Right ventricle myocardium inferior (tissue), 1 donor: ENCODE measurements around the gene DPF1. TPM values are rescaled to one million over a fixed set of nuclear protein-coding genes. Genes with fewer than 3 reads are reported as not detected.
"Not testable (repeated sequence)": the region's sequence is repeated elsewhere in the genome, so short reads cannot be mapped to it uniquely, and the experiment has no call there.

Experiments used
- ATAC-seq: fragments of 200-7000 bp; cut with Tn5 transposase; one replicate; pipeline ENCODE4 v1.9.1; 2020; ENCODE audit warnings: mild to moderate bottlenecking, moderate library complexity
- DNase-seq: peaks from one replicate; pipeline ENCODE4 v3.0.0; 2021; ENCODE audit errors: missing footprints
- intact Hi-C: fragments of 100-400 bp; cut with DNase I; formaldehyde crosslinking; loops from one replicate; pipeline ENCODE4 v1.11.0; 2022
- long read RNA-seq: library from polyadenylated mRNA; unstranded; transcript quantifications from one replicate; pipeline ENCODE4 v2.0.0, GENCODE V29; 2021
- total RNA-seq: library from RNA; stranded (reverse); fragmentation: NEBNext Ultra II Directional; extraction: Animal tissue kit (Norgen Biotek cat#: 25700); gene quantifications from one replicate; pipeline ENCODE4 v1.2.1, GENCODE V29; 2021
- donor health status: DM: no; HTN: yes; CAD: no; lungs with severe emphysema.

Gene DPF1
- total RNA-seq = 0.11 TPM
- long read RNA-seq = 0 reads

DNA sequence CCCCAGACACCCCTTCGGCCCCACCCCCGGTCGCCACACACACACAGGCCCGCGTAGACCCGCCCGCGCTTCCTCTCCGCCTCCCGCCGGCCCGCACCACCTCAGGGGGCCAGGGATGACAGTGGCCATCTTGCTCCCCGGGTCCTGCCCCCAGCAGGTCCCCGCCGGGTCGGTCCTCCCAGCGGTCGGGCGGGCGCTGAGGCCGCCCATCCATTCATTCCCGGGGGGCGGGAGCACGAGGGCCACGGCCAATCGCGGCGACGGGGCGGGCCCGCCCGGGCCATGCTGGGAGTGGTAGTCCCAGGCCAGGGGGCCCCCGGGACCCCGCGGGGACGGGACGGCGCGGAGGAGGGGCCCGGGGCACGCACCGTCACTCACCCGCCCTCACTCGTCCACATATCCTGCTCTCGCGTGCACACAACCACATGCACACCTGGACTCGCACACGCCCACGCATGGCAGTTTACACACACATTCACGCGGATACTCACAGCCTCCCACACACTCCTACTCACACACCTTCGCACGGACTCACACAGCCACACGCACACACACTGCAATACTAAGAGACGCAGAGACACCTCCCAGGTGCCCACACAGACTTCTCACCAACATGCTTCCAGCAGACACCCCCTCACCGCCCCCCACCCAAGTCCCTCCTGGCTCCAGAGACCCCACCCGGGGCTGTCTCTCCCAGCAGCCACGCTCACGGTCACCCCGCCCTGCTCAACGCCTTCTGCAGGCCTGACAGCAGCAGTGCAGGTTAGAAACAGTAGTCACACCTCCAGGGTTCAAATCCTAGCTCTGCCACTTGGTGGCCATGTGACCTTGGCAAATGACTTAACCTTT lies at the start of gene DPF1:
Gene DPF1 (minus strand): TSS at position 209 of the 849 bp plus-strand sequence. CDS start 80 bp downstream, at position 129.
- ATAC-seq (peak; percentile 62), DNase-seq (peak; percentile 68)
- intact Hi-C loops = no loop called here

DNA sequence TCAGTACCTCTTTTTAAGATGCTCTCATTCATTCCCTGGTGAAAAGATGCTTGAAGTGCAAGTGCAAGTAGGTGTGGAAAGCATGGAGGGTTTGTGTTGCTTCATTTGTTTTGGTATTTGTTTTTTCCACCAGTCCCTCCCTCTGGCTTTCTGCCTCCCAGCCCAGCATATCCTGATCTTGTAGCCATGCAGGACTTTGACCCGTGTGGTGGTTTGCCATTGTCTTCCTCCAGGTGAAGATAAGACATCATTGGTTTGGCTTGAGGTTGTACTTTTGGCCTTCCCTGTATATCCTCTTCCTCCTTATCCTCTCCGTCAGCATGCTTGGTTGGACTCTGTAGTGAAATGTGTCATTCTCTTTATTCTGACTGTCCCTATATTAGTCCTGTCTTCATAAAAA lies 49.5 kb upstream of the DPF1 start:
- DNase-seq = no peak
- intact Hi-C loops = no loop called here

DNA sequence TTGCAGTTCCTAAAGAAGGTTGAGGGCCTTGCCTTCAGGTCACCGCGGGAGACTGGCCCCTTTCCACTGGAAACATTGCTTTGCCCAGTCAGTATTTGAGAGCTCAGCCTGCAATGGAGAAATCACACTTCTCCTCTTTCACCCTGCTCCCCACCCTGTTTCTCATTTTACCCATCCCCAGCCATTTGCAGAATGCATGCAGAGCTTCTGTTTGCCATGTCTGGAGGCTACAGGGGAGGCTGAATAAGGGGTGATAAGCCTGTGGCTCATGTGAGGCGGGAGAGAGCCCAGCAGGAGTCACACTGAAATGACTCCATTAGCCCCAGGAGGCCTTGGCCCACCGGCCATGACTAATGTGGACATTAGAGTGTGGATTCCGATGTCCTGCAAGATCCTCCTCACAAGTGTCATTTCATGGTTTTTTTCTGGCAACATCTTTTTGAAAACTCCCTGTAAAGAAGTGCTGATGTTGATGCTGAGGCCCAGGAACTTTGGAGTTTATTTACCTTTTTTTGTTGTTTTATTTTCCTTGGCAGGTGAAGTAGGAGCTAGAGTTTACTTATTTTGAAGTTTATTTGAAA lies 46.7 kb upstream of the DPF1 start:
- intact Hi-C loops = no loop called here
- no peak for ATAC-seq
- DNase-seq = no peak

More for the DNA sequence above, 49.5 kb upstream of the DPF1 start:
- ATAC-seq = no peak

DNA sequence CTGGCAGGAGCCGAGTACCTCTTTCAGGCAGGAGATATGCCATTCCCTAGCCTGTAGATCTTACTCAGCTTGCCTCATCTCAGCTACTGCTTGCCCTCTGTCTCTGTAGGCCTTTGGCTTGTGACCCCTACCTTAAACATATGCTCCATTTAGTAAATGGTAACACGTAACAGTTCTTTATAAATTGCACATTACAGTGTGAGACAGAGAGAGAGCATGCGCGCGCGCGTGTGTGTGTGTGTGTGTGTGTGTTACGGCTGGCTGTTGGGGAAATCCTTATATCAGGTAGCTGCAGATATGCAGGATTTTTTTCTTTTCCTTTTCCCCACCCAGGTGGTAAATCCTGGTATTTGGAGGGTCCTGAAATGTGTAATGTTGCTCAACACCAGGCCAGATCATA lies 44.5 kb upstream of the DPF1 start:
- no peak for DNase-seq
- ATAC-seq = no peak
- intact Hi-C loops = no loop called here

DNA sequence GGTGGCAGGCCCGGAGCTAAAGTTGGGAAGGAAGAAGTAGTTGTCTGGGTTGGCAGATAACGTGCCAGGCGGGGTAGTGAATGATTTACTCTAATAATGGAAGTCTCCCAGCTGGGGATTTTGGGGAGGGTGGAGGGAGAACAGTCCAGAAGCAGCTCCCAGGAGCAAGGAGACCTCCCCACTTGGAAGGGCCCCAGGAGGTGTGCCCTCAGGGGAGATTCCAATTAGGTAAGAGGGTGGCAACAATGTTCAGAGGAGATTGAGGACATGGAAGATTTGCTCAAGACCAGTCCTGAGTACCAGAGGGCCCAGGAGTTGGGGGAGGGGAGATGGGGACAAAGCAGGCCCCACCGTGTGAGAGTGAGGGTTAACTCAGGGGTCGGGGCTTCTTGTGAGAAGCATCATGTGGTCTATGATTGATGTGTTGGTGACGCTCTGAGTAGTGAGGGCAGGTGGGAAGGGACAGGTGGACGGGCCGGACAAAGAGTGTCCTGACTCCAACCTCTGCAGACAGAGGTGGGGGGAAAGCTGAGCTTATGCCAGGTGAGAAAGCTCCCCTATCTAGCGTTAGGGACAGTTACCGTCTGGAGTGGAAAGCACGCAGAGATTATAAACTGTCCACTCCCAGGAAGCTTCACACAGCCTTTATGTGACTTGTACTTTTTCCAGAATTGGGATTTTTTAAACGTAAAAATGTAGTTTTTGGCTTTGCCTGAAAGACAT lies 43.9 kb upstream of the DPF1 start:
- intact Hi-C loops = no loop called here
- no peak for DNase-seq
- ATAC-seq = no peak

DNA sequence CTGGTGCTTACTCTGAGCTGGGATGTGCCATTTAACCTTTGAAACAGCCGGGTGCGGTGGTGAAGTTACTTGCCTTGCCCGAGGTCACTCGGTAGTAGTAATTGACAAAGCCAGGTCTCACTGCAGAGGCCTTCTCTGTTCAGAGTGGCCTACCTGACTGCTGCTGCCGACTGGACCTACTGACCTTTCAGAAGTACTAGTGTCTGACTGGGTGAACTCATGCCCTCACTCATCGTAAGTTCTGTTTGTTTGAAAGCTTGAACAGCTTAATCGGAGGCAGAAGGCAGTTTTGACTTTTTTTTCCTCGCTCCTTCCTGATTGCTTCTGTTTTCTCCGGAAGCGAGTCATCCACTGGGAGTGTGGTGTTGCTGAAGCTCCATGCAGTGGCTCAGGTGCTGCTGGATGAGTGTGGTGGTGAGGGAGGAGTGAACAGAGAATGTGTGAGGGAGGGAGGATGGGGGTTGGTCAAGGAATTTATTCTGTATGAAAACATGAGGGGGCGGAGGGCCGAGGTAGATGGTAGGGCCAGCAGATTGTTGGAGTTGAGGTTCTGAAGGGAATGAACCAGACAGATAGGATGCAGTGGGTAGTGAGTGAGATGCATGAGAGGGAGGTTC lies 43.1 kb upstream of the DPF1 start:
- ATAC-seq (no peak), DNase-seq (no peak)
- intact Hi-C loops = no loop called here

DNA sequence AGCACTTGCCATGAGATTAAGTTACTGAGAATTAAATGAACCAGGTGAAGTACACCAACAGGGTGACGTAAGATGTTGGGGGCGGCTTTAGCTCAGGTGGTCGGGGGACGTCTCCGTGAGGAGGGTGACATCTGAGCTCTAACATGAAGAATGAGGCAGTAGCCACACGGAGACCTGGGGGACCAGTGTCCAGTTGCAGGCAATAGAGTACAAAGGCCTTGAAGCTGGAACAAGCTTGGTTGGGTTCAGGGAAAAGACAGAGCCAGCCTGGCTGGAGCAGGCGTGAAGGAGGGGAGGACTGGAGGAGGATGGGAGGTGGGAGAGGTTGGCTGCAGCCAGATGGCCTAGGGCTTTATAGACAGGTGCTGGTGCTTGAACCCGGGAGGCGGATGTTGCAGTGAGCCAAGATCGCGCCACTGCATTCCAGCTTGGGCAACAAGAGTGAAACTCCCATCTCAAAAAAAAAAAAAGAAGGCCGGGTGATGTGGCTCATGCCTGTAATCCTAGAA lies 42.0 kb upstream of the DPF1 start:
- ATAC-seq = no peak
- intact Hi-C loops = no loop called here
- no peak for DNase-seq

DNA sequence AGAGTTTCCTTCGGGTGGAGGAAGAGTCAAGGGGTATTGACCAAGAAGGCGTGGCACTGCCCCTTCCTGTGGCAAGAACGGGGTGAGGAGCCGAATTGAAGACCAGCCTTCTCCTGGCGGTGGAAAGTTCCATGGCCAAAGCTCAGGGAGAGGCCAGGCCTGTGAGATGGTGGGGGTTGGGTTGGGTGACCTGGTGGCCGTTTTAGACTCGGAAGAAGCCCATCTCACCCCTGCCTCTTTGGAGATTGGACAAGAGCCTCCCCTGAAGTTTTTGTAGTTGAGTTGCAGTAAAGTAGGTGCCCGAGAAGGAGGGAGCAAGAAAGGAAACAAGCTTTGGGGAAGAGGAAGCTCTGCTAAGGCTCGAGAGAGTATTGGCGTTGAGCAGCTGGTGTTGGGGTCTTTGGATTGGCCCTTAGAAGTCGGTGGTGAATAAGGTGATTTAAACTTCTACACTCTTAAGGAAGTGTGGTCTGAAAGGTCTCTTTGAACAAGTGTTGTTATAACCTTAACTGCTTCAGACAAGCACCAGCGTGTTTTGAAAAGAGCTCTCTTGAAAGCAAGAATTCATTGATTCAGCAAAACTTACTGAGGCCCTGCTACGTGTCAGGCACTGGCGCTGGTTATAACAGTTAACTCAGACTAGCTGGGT lies 41.3 kb upstream of the DPF1 start:
- DNase-seq = no peak
- ATAC-seq = peak; percentile 29
- intact Hi-C loops = no loop called here

DNA sequence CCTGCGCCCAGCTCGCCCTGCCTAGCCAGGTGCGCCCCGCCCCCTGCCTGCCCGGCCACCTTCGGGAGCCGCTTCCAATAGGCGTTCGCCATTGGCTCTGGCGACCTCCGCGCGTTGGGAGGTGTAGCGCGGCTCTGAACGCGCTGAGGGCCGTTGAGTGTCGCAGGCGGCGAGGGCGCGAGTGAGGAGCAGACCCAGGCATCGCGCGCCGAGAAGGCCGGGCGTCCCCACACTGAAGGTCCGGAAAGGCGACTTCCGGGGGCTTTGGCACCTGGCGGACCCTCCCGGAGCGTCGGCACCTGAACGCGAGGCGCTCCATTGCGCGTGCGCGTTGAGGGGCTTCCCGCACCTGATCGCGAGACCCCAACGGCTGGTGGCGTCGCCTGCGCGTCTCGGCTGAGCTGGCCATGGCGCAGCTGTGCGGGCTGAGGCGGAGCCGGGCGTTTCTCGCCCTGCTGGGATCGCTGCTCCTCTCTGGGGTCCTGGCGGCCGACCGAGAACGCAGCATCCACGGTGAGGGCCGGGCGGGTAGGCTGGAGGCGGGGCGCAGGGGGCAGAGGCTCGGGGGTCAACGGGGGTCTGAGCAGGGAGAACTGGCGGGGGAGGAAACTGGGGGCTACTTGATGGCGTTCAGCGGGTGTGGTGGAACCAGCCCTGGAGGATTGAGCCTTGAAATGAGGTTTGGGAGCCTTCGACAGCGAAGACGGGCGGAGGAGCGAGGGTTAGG lies 40.6 kb upstream of the DPF1 start, which contains the start of gene SPINT2:
Gene SPINT2 (plus strand): TSS at position 88 of the 727 bp plus-strand sequence. CDS start 320 bp downstream, at position 408.
- ATAC-seq (peak; percentile 40), DNase-seq (no peak)
- intact Hi-C loops = no loop called here

DNA sequence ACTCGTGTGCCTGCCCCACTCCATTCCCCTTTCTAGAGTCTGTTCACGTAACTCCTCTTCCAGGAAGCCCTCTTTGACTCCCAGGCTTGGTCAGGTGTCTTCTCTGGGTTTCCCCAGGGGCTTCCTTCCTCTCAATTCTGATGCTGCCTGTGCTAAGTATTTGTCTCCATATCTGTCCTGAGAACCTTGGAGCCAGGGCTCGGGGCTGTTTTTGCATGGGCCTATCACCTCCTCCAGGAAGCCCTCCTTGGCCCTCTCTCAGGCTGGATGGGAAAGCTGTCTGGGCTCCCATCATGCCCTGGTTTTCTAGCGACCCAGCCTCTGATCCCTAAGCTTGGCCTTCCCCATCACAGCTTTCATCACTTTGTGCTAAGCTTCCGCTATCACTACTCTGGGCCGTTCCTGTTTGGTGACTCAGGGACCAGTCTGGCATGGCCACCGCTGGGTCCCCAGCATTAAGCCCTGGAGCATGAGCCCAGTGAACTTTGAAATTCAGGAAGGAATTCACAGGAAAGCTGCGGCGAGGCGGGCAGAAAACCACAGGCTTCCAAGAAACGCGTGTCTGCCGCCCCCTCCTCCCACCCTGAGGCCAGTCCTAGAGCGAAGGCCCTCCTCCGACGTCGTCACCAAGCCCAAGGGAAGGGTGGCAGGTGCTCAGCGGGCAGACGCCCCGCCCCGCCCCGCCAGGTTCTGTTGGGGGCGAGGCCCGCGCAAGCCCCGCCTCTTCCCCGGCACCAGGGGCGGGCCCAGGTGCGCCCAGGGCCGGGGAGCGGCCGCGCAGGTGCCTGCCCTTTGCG lies 39.9 kb upstream of the DPF1 start:
- intact Hi-C loops = no loop called here
- ATAC-seq = peak; percentile 51
- no peak for DNase-seq

DNA sequence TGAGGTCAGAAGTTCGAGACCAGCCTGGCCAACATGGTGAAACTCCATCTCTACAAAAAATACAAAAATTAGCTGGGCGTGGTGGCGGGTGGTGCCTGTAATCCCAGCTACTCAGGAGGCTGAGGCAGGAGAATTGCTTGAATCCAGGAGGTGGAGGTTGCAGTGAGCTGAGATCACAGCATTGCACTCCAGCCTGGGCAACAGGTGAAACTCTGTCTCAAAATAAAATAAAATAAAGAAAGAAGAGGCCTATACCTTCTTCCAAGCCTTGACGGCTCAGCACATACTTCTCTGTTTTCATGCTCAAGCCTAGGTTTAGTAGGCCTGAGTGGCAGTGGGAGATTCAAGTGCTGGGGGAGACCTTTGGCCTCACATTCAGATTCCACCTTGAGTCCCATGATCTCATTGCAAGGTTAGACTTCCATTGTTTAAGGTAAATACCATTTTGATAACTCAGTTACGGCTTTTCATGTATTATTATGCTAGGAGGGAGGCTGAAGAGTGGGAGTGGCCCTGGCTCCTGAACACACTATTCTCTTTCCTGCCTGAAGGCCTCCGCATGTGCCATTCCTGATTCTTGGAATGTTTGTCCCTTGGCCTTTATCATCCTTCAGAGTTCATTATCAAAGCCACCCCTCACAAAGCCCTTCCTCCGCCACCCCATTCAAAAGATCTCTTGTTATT lies 38.7 kb upstream of the DPF1 start:
- no peak for DNase-seq
- intact Hi-C loops = no loop called here
- no peak for ATAC-seq

DNA sequence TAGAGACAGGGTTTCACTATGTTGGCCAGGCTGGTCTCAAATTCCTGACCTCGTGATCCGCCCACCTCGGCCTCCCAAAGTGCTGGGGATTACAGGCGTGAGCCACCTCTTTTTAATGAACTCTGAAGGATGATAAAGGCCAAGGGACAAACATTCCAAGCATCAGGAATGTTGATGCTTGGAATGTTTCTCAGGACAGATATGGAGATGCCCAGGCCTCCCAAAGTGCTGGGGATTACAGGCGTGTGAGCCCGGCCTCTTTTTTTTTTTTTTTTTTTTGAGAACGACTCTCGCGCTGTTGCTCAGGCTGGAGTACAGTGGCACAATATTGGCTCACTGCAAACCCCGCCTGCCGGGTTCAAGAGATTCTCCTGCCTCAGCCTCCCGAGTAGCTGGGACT lies 37.9 kb upstream of the DPF1 start:
- intact Hi-C loops, ATAC-seq, DNase-seq: not testable (repeated sequence)

DNA sequence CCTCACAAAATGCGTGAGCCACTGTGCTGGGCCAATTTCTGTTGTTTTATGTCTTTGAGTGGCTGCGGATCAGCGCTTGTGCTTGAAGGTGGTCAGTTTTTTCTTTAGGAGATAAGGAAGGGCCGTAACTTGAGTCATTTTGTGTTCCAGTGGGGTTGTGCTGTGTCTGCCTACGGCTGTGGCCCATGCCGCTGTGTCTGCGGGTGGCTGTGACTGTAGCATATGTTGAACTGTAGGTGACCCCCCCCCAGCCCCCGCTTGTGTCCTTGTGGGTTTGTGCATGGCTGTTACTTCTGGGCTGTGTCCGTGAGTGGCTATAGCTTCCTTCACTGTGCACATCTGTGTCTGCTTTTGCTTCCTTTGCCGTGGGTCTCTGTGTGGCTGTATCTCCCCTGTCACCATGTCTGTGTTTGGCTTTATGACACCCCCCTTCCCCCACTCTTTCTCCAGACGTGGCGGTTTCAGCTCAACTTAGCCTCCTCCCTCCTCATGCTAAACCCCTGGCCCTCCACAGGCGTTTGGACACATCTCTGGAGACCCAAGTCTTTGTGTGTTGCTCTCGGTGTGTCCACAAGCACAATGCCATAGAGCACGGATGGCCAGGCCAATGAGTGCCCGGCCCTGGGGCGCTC lies 31.5 kb upstream of the DPF1 start:
- intact Hi-C loops = no loop called here
- no peak for ATAC-seq
- DNase-seq = no peak

DNA sequence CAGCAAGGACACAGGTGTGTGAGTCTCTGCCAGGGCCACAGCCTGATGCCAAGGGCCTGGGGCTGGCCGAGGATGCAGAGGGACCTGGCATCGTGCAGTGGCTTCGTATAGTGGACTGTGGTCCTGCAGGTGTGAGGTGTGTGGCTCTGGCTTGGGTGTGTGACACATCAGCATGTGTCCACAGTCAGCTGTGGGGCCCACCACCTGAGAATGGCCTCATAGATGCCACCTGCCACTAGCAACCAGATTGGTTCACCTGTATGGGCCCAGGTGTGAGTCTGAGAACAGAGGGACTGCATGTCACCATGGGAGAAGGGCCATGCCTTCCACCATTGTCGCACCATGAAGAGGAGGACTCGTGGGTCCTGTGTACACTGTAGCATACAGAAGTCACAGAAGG lies 29.8 kb upstream of the DPF1 start:
- ATAC-seq = no peak
- DNase-seq = no peak
- intact Hi-C loops = loop anchor here (5.0 kb wide), 1 partner anchor 64 kb away; the partner anchor contains the start of genes KCNK6 and YIF1B

DNA sequence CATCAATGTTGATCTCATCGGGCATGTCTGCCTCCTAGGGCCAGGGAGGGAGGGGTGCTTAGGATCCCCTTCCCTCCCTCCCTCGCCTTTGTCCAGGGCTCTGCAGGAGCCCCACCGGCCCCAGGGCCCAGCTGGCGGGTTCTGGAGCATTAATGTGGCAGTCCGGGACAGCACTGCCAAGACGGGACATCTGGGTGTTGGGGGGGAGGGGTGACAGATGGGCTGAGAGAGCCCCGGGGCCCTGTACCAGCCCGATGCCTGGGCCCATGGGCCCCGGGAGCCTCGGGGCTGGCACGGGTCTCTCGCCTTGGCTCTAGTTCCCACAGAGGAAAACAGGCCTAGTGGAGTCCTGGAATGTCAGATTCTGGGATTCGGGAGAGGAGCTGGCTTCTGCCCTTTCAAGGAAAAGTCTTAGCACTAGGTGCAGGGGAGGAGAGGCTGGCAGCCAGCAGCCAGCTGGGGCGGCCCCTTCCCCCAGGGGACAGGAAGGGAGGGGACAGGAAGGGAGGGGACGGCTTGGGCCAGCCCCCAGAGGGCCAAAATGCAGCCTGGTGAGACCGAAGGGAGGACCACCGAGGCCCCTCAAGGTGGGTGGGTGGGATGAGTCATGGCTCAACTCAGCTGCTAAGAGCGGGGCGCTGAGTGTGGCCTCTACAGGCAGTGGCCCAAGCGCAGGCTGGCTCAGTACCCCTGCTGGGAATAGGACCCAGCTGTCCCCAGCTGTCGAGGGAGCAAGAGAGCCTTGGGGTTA lies 29.1 kb upstream of the DPF1 start:
- intact Hi-C loops = loop anchor here (5.0 kb wide), 1 partner anchor 64 kb away; the partner anchor contains the start of genes KCNK6 and YIF1B
- no peak for DNase-seq
- no peak for ATAC-seq
